GM12878 (cell line): Measurements from ENCODE around the gene AP5Z1. TPM values are rescaled to one million over a fixed set of nuclear protein-coding genes. Genes with fewer than 3 reads are reported as not detected.

Experiments used
- ATAC-seq: fragments of 200-7000 bp; cut with Tn5 transposase; 3 replicates; pipeline ENCODE4 v1.9.1; 2020; ENCODE audit warnings: mild to moderate bottlenecking, moderate library complexity
- BruUV-seq: library from RNA; stranded (reverse); fragments of 400-500 nt; replicated peaks from 2 replicates; lab custom pipeline; 2021; lab: Mats Ljungman, UMichigan
- CTCF ChIA-PET: fragments of 300-600 bp; sonication (Branson Sonifier 250); formaldehyde crosslinking; extraction: SDS; loops from one replicate; lab custom pipeline; 2021; ENCODE audit warnings: inconsistent platforms; lab: Yijun Ruan, JAX
- POLR2A ChIA-PET: fragments of 350-600 bp; formaldehyde crosslinking; extraction: SDS; loops from one replicate; lab custom pipeline; 2021; ENCODE audit warnings: inconsistent platforms; lab: Charles Lee
- RAD21 ChIA-PET: fragments of 300-600 bp; sonication (Branson Sonifier 250); formaldehyde crosslinking; loops from one replicate; lab custom pipeline; 2023; ENCODE audit warnings: antibody characterized with exemption; ENCODE audit not compliant: unreplicated experiment; lab: Charles Lee
- SMC1A ChIA-PET: fragments of 300-600 bp; sonication (Branson Sonifier 250); formaldehyde crosslinking; loops from one replicate; lab custom pipeline; 2023; ENCODE audit not compliant: unreplicated experiment, uncharacterized antibody; lab: Charles Lee
- DNase-seq: peaks from one replicate; pipeline ENCODE4 v3.0.0-alpha.2; 2011; ENCODE audit warnings: low read depth, low spot score
- FAIRE-seq: peaks from 3 replicates; lab custom pipeline; 2011; peaks lifted over from hg19 to GRCh38; lab: Jason Lieb, UNC
- H2AFZ ChIP-seq: 2 replicates; pipeline ENCODE4 v1.6.0; 2011; ENCODE audit warnings: low read depth, low read length, control low read depth; ENCODE audit not compliant: control insufficient read depth
- H3K27ac ChIP-seq: 2 replicates; pipeline ENCODE4 v1.5.1; 2011; ENCODE audit warnings: control low read depth; ENCODE audit not compliant: control insufficient read depth, insufficient read depth
- H3K27me3 ChIP-seq, 2 experiments: replicated peaks in 1 of 2; 2 replicates each; pipeline versions ENCODE4 v1.6.0 to v1.6.1; 2011; ENCODE audit warnings: low read length in 1 of 2; ENCODE audit not compliant: control insufficient read depth in 2 of 2, insufficient read depth in 2 of 2
- H3K36me3 ChIP-seq, 2 experiments: 2 replicates each; pipeline ENCODE4 v1.5.1; 2011; ENCODE audit warnings: low read length in 1 of 2; ENCODE audit not compliant: control insufficient read depth in 2 of 2, insufficient read depth in 2 of 2
- H3K4me1 ChIP-seq: 2 replicates; pipeline ENCODE4 v1.6.1; 2011; ENCODE audit warnings: mild to moderate bottlenecking, low read length, moderate library complexity, mixed read lengths; ENCODE audit not compliant: control insufficient read depth, insufficient read depth
- H3K4me2 ChIP-seq: 2 replicates; pipeline ENCODE4 v1.6.0; 2011; ENCODE audit warnings: control low read depth; ENCODE audit not compliant: control insufficient read depth, insufficient read depth
- H3K4me3 ChIP-seq: fragments of 200-600 bp; sonication (generic); 2 replicates; pipeline ENCODE4 v1.5.1; 2016
- H3K79me2 ChIP-seq: 2 replicates; pipeline ENCODE4 v1.6.0; 2011; ENCODE audit warnings: low read length; ENCODE audit not compliant: control insufficient read depth, insufficient read depth
- H3K9ac ChIP-seq: 2 replicates; pipeline ENCODE4 v1.8.0; 2011; ENCODE audit warnings: low read length, control low read depth, mixed read lengths; ENCODE audit not compliant: control insufficient read depth, insufficient read depth
- H3K9me3 ChIP-seq: replicated peaks from 3 replicates; pipeline ENCODE4 v1.5.1; 2011; ENCODE audit warnings: mild to moderate bottlenecking, low read length; ENCODE audit not compliant: control insufficient read depth, insufficient read depth
- H4K20me1 ChIP-seq: 2 replicates; pipeline ENCODE4 v1.6.0; 2011; ENCODE audit not compliant: control insufficient read depth, insufficient read depth
- EGR1 ChIP-seq, 2 experiments: IDR thresholded peaks; 1 replicate in 1 of 2; 2 replicates in 1 of 2; pipeline ENCODE4 v1.6.1; 2011 to 2012; ENCODE audit warnings: low read depth in 2 of 2, low read length in 2 of 2, borderline replicate concordance in 1 of 2, mild to moderate bottlenecking in 1 of 2, moderate library complexity in 1 of 2
- FOS ChIP-seq: IDR thresholded peaks from 3 replicates; pipeline ENCODE4 v1.6.1; 2011; ENCODE audit warnings: borderline replicate concordance; ENCODE audit not compliant: insufficient read length; ENCODE audit errors: extremely low read depth
- GABPA ChIP-seq: IDR thresholded peaks from 2 replicates; pipeline ENCODE4 v1.6.1; 2014; ENCODE audit warnings: antibody characterized with exemption, low read depth, mild to moderate bottlenecking, inconsistent platforms
- HSF1 ChIP-seq: fragments of 150-350 bp; IDR thresholded peaks from 2 replicates; pipeline ENCODE4 v1.6.1; 2014; ENCODE audit warnings: mild to moderate bottlenecking, low read depth, low read length
- NFIC ChIP-seq: IDR thresholded peaks from 2 replicates; pipeline ENCODE4 v1.6.1; 2012; ENCODE audit warnings: low read depth, mild to moderate bottlenecking, inconsistent platforms, low read length, moderate library complexity
- RB1 ChIP-seq: fragments of 450-650 bp; formaldehyde crosslinking; IDR thresholded peaks from 2 replicates; pipeline ENCODE4 v1.6.1; 2017; ENCODE audit warnings: mild to moderate bottlenecking, borderline replicate concordance
- RBBP5 ChIP-seq: fragments of 200-600 bp; sonication (generic); conservative IDR thresholded peaks from 2 replicates; pipeline ENCODE4 v1.6.1; 2016
- RUNX3 ChIP-seq: IDR thresholded peaks from 2 replicates; pipeline ENCODE4 v1.6.1; 2012; ENCODE audit warnings: low read length, inconsistent platforms
- SUPT20H ChIP-seq: IDR thresholded peaks from 2 replicates; pipeline ENCODE4 v1.6.1; 2011; ENCODE audit warnings: low read depth, mild to moderate bottlenecking, low read length, moderate library complexity, borderline replicate concordance; ENCODE audit not compliant: control insufficient read depth
- ZZZ3 ChIP-seq: IDR thresholded peaks from 2 replicates; pipeline ENCODE4 v1.6.1; 2011; ENCODE audit warnings: low read depth; ENCODE audit not compliant: control insufficient read depth, insufficient read length
- WGBS: methylation state at CpG from one replicate; pipeline ENCODE4 v1.1.6; 2016; ENCODE audit warnings: low lambda C conversion rate; ENCODE audit not compliant: insufficient replicate concordance, insufficient coverage; ENCODE audit errors: missing lambda C conversion rate; 5-methylcytosine and 5-hydroxymethylcytosine counted together
- in situ Hi-C: fragments of 300-500 bp; cut with MboI; formaldehyde crosslinking; loops from 9 replicates; pipeline ENCODE4 v1.14.3; 2018; ENCODE audit warnings: mixed read lengths
- intact Hi-C: fragments of 100-400 bp; cut with micrococcal nuclease; formaldehyde crosslinking; loops from one replicate; pipeline ENCODE4 v1.14.2; 2022; ENCODE audit not compliant: unreplicated experiment
- polyA plus RNA-seq, 11 experiments: library from polyadenylated mRNA; depleted of rRNA in 4 of 11; unstranded in 6 of 11; stranded (reverse) in 5 of 11; fragments of >200 nt; fragmentation: Nextera tagmentation in 4 of 11; fragmentation: Illumina TruSeq in 1 of 11; extraction: Ambion mirVana in 4 of 11; extraction: Trizol in 1 of 11; gene quantifications; 1 replicate in 1 of 11; 2 replicates in 10 of 11; pipeline versions ENCODE4 v1.2.1 to v1.2.3, GENCODE V29; 2011 to 2016; ENCODE audit warnings: inconsistent platforms in 2 of 11, missing spikeins in 2 of 11, low read depth in 1 of 11
- total RNA-seq, 4 experiments: library from RNA; depleted of rRNA in 3 of 4; stranded (reverse); fragments of >200 nt in 3 of 4; fragmentation: Illumina TruSeq in 1 of 4; extraction: Trizol in 1 of 4; gene quantifications; 2 replicates each; pipeline versions ENCODE4 v1.2.1 to v1.2.3, GENCODE V29; 2013 to 2021
- TF ChIP-seq, protein P1 (sequence below): IDR thresholded peaks from 2 replicates; pipeline ENCODE4 v1.6.1; 2012; ENCODE audit warnings: low read depth, low read length, improper control_type of control experiment

Gene AP5Z1
- total and polyA plus RNA-seq, 10 of the 15 experiments (the other 5 are each of a cell fraction or from before 2014, with no cell fraction given): 0.37 to 43.4 (median 19.4) TPM

GRCh38 chr7:4816419-4817080, 41.1 kb downstream of the AP5Z1 start:
- no peak overlapping the region for H3K27ac ChIP-seq
- no peaks in the 10 kb centered on the region for H3K4me1 ChIP-seq
- ChIA-PET CTCF (no interaction called here), POLR2A (no interaction called here), RAD21 (no interaction called here), SMC1A (no interaction called here)
- no peak overlapping the region for H3K4me3 ChIP-seq
- H2AFZ ChIP-seq: no peak overlapping the region
- no peak overlapping the region for H3K9ac ChIP-seq
- H3K4me2 ChIP-seq: no peak overlapping the region
- DNase-seq (no peak), ATAC-seq (no peak), FAIRE-seq (no peak)
- no peaks in the 10 kb centered on the region for H3K79me2 ChIP-seq
- H3K9me3 ChIP-seq: no peaks in the 10 kb centered on the region; the same call in 2 of the 3 replicates
- H3K36me3 ChIP-seq: no peaks in the 10 kb centered on the region
- 75% methylated on average over 23 of the region's 26 CpGs for WGBS
- intact Hi-C loops: no loop called here
- no TSS peak for BruUV-seq
- H3K27me3 ChIP-seq: no peaks in the 10 kb centered on the region
- no peaks in the 10 kb centered on the region for H4K20me1 ChIP-seq
- TF ChIP-seq EGR1 (IDR thresholded peaks at IDR 0.05; ENCODE audit: borderline replicate concordance in 1 of 2, low read depth in 2 of 2, low read length in 2 of 2) (no peak), RB1 (no peak), FOS (no peak), ZZZ3 (no peak), SUPT20H (no peak), NFIC (no peak), RBBP5 (no peak), RUNX3 (no peak), GABPA (no peak), HSF1 (no peak)
- TF ChIP-seq, protein P1, sequence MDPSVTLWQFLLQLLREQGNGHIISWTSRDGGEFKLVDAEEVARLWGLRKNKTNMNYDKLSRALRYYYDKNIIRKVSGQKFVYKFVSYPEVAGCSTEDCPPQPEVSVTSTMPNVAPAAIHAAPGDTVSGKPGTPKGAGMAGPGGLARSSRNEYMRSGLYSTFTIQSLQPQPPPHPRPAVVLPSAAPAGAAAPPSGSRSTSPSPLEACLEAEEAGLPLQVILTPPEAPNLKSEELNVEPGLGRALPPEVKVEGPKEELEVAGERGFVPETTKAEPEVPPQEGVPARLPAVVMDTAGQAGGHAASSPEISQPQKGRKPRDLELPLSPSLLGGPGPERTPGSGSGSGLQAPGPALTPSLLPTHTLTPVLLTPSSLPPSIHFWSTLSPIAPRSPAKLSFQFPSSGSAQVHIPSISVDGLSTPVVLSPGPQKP: no peak
- in situ Hi-C loops: no loop called here
